Measurements from ENCODE around the gene C17orf67. TPM values are rescaled to one million over a fixed set of nuclear protein-coding genes. Genes with fewer than 3 reads are reported as not detected.

C17orf67 gene
- total and polyA plus RNA-seq, 2 of the 13 experiments (the other 11 are each of a cell fraction or from before 2014, with no cell fraction given), result 0.41 to 0.86 TPM

DNA sequence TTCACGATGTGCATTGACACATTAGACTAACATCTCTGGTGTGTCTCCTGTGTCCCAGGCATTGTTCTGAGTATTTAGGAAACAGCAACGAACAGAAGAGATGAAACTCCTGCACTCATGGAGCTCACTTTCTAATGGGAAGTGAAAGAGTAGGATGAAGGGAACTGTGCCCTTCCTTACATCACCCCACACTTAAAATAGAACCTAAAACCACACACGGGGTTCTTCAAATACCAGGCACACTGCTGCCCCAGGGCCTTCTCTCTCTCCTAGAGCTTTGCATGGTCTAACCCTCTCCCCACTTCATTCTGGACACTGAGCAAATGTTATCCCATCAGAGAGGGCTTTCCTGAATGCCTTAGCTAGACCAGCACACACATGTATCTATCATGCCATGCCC is 46.4 kb upstream of the C17orf67 start:
- in situ Hi-C loops (cut with HindIII; ENCODE audit: extremely low pct_ligation_motif_present, low pct_unique_long_range_greater_than_20kb), result no loop called here
- Histone ChIP-seq H3K79me2 (ENCODE audit: insufficient read depth, low read length) (no peaks in the 10 kb centered on the region), H3K4me2 (ENCODE audit: low read depth, low read length) (no peak overlapping the region), H2AFZ (ENCODE audit: low read length) (no peak overlapping the region), H3K9ac (ENCODE audit: insufficient read depth, low read depth, low read length) (no peak overlapping the region), H4K20me1 (ENCODE audit: insufficient read depth, low read length) (no peaks in the 10 kb centered on the region), H3K27ac (ENCODE audit: extremely low read length, insufficient read depth, low read length) (no peak overlapping the region), H3K27me3 (ENCODE audit: control insufficient read depth in 1 of 2, insufficient read depth in 2 of 2, low read length in 2 of 2) (peaks cover 0 to 3% of the 10 kb centered on the region in 2 experiments; a peak in 2 of 5 replicates), H3K36me3 (replicated peaks in 1 of 2; ENCODE audit: control insufficient read depth in 1 of 2, insufficient read depth in 2 of 2, low read length in 2 of 2) (no peaks in the 10 kb centered on the region), H3K4me3 (replicated peaks in 1 of 3; ENCODE audit: insufficient read depth in 1 of 3, low read depth in 2 of 3, low read length in 3 of 3) (no peak overlapping the region), H3K9me3 (ENCODE audit: low read length) (no peaks in the 10 kb centered on the region), H3K4me1 (ENCODE audit: insufficient read depth, low read length) (0 out of 2 replicates have a peak, but pooled peaks cover 6% of the 10 kb centered on the region)
- ChIA-PET POLR2A (no interaction called here), CTCF (ENCODE audit: low intra/inter-chr PET ratio, low total read pairs) (no interaction called here)
- TF ChIP-seq, protein P1, sequence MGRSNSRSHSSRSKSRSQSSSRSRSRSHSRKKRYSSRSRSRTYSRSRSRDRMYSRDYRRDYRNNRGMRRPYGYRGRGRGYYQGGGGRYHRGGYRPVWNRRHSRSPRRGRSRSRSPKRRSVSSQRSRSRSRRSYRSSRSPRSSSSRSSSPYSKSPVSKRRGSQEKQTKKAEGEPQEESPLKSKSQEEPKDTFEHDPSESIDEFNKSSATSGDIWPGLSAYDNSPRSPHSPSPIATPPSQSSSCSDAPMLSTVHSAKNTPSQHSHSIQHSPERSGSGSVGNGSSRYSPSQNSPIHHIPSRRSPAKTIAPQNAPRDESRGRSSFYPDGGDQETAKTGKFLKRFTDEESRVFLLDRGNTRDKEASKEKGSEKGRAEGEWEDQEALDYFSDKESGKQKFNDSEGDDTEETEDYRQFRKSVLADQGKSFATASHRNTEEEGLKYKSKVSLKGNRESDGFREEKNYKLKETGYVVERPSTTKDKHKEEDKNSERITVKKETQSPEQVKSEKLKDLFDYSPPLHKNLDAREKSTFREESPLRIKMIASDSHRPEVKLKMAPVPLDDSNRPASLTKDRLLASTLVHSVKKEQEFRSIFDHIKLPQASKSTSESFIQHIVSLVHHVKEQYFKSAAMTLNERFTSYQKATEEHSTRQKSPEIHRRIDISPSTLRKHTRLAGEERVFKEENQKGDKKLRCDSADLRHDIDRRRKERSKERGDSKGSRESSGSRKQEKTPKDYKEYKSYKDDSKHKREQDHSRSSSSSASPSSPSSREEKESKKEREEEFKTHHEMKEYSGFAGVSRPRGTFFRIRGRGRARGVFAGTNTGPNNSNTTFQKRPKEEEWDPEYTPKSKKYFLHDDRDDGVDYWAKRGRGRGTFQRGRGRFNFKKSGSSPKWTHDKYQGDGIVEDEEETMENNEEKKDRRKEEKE (IDR thresholded peaks at IDR 0.05), result no peak
- TF ChIP-seq PPARG (CRISPR knock-in tag; conservative IDR thresholded peaks at IDR 0.05) (no peak), ZSCAN9 (CRISPR knock-in tag; IDR thresholded peaks at IDR 0.05; ENCODE audit: borderline replicate concordance) (no peak), REL (CRISPR knock-in tag; conservative IDR thresholded peaks at IDR 0.05) (no peak), ZNF564 (CRISPR knock-in tag; IDR thresholded peaks at IDR 0.05) (no peak), PCBP1 (IDR thresholded peaks at IDR 0.05; ENCODE audit: borderline replicate concordance, low read depth, low read length) (no peak), ZNF382 (CRISPR knock-in tag; IDR thresholded peaks at IDR 0.05; ENCODE audit: borderline replicate concordance) (no peak), ZNF230 (CRISPR knock-in tag; IDR thresholded peaks at IDR 0.05) (no peak), ZNF644 (CRISPR knock-in tag; IDR thresholded peaks at IDR 0.05; ENCODE audit: low read depth) (no peak), SMAD1 (CRISPR knock-in tag; IDR thresholded peaks at IDR 0.05; ENCODE audit: borderline replicate concordance, low read depth) (no peak)
- TF ChIP-seq, protein P2, sequence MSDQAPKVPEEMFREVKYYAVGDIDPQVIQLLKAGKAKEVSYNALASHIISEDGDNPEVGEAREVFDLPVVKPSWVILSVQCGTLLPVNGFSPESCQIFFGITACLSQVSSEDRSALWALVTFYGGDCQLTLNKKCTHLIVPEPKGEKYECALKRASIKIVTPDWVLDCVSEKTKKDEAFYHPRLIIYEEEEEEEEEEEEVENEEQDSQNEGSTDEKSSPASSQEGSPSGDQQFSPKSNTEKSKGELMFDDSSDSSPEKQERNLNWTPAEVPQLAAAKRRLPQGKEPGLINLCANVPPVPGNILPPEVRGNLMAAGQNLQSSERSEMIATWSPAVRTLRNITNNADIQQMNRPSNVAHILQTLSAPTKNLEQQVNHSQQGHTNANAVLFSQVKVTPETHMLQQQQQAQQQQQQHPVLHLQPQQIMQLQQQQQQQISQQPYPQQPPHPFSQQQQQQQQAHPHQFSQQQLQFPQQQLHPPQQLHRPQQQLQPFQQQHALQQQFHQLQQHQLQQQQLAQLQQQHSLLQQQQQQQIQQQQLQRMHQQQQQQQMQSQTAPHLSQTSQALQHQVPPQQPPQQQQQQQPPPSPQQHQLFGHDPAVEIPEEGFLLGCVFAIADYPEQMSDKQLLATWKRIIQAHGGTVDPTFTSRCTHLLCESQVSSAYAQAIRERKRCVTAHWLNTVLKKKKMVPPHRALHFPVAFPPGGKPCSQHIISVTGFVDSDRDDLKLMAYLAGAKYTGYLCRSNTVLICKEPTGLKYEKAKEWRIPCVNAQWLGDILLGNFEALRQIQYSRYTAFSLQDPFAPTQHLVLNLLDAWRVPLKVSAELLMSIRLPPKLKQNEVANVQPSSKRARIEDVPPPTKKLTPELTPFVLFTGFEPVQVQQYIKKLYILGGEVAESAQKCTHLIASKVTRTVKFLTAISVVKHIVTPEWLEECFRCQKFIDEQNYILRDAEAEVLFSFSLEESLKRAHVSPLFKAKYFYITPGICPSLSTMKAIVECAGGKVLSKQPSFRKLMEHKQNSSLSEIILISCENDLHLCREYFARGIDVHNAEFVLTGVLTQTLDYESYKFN (CRISPR knock-in tag; conservative IDR thresholded peaks at IDR 0.05), result no peak
- TF ChIP-seq, protein P3, sequence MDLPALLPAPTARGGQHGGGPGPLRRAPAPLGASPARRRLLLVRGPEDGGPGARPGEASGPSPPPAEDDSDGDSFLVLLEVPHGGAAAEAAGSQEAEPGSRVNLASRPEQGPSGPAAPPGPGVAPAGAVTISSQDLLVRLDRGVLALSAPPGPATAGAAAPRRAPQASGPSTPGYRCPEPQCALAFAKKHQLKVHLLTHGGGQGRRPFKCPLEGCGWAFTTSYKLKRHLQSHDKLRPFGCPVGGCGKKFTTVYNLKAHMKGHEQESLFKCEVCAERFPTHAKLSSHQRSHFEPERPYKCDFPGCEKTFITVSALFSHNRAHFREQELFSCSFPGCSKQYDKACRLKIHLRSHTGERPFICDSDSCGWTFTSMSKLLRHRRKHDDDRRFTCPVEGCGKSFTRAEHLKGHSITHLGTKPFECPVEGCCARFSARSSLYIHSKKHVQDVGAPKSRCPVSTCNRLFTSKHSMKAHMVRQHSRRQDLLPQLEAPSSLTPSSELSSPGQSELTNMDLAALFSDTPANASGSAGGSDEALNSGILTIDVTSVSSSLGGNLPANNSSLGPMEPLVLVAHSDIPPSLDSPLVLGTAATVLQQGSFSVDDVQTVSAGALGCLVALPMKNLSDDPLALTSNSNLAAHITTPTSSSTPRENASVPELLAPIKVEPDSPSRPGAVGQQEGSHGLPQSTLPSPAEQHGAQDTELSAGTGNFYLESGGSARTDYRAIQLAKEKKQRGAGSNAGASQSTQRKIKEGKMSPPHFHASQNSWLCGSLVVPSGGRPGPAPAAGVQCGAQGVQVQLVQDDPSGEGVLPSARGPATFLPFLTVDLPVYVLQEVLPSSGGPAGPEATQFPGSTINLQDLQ (CRISPR knock-in tag; IDR thresholded peaks at IDR 0.05), result no peak
- DNase-seq (ENCODE audit: low spot score) (no peak), FAIRE-seq (no peak), ATAC-seq (no peak)
- no TSS peak for BruUV-seq (replicated peaks)
- WGBS (ENCODE audit: low lambda C conversion rate), result 56% methylated on average over 3 of the region's 3 CpGs
- intact Hi-C loops (cut with micrococcal nuclease; ENCODE audit: unreplicated experiment), result no loop called here
